ENCODE data around the gene DNAJC3. TPM values are rescaled to one million over a fixed set of nuclear protein-coding genes. Genes with fewer than 3 reads are reported as not detected.

The DNAJC3 gene
- total and polyA plus RNA-seq, 2 of the 13 experiments (the other 11 are each of a cell fraction or from before 2014, with no cell fraction given) = 10.4 to 48.2 TPM

DNA sequence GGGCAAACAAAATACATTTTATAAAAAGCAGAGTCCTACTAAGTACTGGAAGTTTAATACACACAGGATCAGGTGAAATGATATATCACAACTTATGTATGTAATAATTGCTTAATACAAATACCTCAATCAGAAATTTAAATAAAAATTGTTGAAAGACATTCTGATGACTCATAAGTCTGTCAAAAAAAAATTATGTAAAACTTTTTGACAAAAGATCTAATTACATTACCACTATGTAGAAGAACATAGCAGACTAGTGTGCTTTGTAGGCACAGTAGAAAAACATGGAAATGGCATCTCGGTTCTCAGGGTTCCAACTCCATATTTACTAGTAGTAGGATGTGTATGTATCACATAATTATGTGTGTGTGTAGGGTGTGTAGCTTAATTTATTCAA lies 156.2 kb downstream of the DNAJC3 start (continued):
- no peak for TF ChIP-seq MAF1 (CRISPR knock-in tag; IDR thresholded peaks at IDR 0.05; ENCODE audit: borderline replicate concordance)

DNA sequence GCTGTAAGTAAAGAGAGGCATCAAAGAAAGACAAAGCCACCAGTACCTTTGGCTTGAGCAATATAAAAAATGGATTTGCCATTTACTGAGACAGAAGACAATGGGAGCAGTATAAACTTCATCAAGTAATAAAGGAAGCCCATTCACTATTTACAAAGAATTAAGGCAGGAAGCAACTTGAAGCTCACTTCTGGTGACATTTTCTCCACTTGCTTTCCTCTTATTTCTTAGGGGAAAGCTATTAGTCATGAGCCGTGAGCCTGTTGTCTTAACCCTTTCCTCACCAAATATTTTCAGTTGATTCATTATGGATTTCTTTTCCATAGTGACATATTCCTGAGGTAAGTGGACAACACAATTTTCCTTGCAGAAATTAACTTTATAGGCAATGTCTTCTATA lies 156.8 kb downstream of the DNAJC3 start:
- no TSS peak for BruUV-seq (replicated peaks)
- intact Hi-C loops (cut with micrococcal nuclease; ENCODE audit: unreplicated experiment) = loop anchor here (1.0 to 2.0 kb wide), 4 partner anchors 152 to 339 kb away; no protein-coding TSS in a partner anchor
- no peak for ATAC-seq
- Histone ChIP-seq H3K4me2 (ENCODE audit: low read depth, low read length) (no peak overlapping the region), H4K20me1 (ENCODE audit: insufficient read depth, low read length) (no peaks in the 10 kb centered on the region), H3K27ac (ENCODE audit: extremely low read length, insufficient read depth, low read length) (no peak overlapping the region), H3K27me3 (ENCODE audit: control insufficient read depth in 1 of 2, insufficient read depth in 2 of 2, low read length in 2 of 2) (no peaks in the 10 kb centered on the region), H3K9me3 (ENCODE audit: low read length) (peaks cover 12% of the 10 kb centered on the region), H3K4me1 (ENCODE audit: insufficient read depth, low read length) (no peaks in the 10 kb centered on the region), H3K79me2 (ENCODE audit: insufficient read depth, low read length) (no peaks in the 10 kb centered on the region), H2AFZ (ENCODE audit: low read length) (no peak overlapping the region), H3K9ac (ENCODE audit: insufficient read depth, low read depth, low read length) (no peak overlapping the region), H3K36me3 (replicated peaks in 1 of 2; ENCODE audit: control insufficient read depth in 1 of 2, insufficient read depth in 2 of 2, low read length in 2 of 2) (no peaks in the 10 kb centered on the region), H3K4me3 (replicated peaks in 1 of 3; ENCODE audit: insufficient read depth in 1 of 3, low read depth in 2 of 3, low read length in 3 of 3) (no peak overlapping the region)
- in situ Hi-C loops (cut with HindIII; ENCODE audit: extremely low pct_ligation_motif_present, low pct_unique_long_range_greater_than_20kb) = no loop called here
- no peak for DNase-seq (ENCODE audit: low spot score)
- ChIA-PET POLR2A (no interaction called here), CTCF (ENCODE audit: low intra/inter-chr PET ratio, low total read pairs) (interaction anchor here (1.4 to 2.2 kb wide), 3 partner anchors 172 to 339 kb away, joined by 5 to 15 read pairs (median 6); no protein-coding TSS in a partner anchor)
- WGBS (ENCODE audit: low lambda C conversion rate) = 100% methylated on average over 1 of the region's 1 CpG
- TF ChIP-seq, protein P1, sequence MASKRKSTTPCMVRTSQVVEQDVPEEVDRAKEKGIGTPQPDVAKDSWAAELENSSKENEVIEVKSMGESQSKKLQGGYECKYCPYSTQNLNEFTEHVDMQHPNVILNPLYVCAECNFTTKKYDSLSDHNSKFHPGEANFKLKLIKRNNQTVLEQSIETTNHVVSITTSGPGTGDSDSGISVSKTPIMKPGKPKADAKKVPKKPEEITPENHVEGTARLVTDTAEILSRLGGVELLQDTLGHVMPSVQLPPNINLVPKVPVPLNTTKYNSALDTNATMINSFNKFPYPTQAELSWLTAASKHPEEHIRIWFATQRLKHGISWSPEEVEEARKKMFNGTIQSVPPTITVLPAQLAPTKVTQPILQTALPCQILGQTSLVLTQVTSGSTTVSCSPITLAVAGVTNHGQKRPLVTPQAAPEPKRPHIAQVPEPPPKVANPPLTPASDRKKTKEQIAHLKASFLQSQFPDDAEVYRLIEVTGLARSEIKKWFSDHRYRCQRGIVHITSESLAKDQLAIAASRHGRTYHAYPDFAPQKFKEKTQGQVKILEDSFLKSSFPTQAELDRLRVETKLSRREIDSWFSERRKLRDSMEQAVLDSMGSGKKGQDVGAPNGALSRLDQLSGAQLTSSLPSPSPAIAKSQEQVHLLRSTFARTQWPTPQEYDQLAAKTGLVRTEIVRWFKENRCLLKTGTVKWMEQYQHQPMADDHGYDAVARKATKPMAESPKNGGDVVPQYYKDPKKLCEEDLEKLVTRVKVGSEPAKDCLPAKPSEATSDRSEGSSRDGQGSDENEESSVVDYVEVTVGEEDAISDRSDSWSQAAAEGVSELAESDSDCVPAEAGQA (IDR thresholded peaks at IDR 0.05; ENCODE audit: low read depth) = no peak
- TF ChIP-seq, protein P1 (CRISPR knock-in tag; IDR thresholded peaks at IDR 0.05; ENCODE audit: borderline replicate concordance) = no peak
- TF ChIP-seq ZNF652 (CRISPR knock-in tag; IDR thresholded peaks at IDR 0.05; ENCODE audit: borderline replicate concordance, low read depth) = peak; percentile 82
- no peak for TF ChIP-seq HNRNPLL (IDR thresholded peaks at IDR 0.05; ENCODE audit: low read depth, low read length, poor library complexity, severe bottlenecking)
- FAIRE-seq = no peak
